ENCODE results near the gene FYB2.

DNA sequence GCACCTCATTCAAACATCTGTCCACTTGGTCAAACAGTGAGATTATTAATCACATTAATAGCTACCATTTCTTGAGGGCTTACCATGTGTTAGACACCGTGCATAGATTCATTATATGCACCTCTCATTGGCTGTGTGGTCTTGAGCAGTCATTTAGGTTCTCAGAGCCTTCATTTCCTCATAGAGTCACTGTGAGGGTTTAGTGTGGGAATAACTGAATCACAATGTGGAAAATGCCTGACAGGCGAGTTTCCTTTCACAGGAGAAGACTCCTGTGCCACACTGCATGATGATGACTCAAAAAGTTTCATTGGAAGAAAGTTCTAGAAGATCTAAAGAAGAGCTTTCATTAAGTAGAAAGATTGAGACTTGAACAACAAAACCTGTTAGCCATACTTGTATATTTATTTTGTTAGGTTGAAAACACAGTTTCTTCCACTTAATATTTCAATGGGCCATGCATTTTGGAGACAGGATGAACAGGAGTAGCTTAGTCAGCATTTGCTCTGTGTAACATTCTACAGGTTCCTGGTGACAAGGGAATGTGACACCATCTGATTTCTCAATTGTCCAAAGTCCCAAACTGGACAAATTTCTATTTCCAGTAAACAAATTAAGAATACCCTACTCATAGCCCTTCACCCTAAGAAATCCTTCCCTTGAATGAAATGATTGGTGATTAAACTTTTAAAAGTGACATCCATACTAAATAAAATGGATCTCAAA, 45.7 kb downstream of the FYB2 start:
- TF ChIP-seq POLR2A (IDR thresholded peaks at IDR 0.05; ENCODE audit: borderline replicate concordance, extremely low read depth, insufficient read depth, insufficient read length) (no peak), POLR2AphosphoS5 (IDR thresholded peaks at IDR 0.05; ENCODE audit: low read depth, low read length) (no peak)
- TF ChIP-seq, protein P1, sequence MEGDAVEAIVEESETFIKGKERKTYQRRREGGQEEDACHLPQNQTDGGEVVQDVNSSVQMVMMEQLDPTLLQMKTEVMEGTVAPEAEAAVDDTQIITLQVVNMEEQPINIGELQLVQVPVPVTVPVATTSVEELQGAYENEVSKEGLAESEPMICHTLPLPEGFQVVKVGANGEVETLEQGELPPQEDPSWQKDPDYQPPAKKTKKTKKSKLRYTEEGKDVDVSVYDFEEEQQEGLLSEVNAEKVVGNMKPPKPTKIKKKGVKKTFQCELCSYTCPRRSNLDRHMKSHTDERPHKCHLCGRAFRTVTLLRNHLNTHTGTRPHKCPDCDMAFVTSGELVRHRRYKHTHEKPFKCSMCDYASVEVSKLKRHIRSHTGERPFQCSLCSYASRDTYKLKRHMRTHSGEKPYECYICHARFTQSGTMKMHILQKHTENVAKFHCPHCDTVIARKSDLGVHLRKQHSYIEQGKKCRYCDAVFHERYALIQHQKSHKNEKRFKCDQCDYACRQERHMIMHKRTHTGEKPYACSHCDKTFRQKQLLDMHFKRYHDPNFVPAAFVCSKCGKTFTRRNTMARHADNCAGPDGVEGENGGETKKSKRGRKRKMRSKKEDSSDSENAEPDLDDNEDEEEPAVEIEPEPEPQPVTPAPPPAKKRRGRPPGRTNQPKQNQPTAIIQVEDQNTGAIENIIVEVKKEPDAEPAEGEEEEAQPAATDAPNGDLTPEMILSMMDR (IDR thresholded peaks at IDR 0.05 in 2 of 3, conservative IDR thresholded peaks at IDR 0.05 in 1 of 3; ENCODE audit: borderline replicate concordance in 1 of 3, insufficient read depth in 1 of 3, low read depth in 2 of 3, low read length in 2 of 3), result no peak
